ENCODE measurements around the gene SETD4. TPM values are rescaled to one million over a fixed set of nuclear protein-coding genes. Genes with fewer than 3 reads are reported as not detected.

Gene SETD4
- total RNA-seq, 1 donor: 15.1 TPM

GRCh38 chr21:36028127-36029069 is 31.9 kb downstream of the SETD4 start:
- H3K4me3 ChIP-seq (ENCODE audit: low read depth, low read length): no peak overlapping the region
- peak; percentile 98 for TF ChIP-seq CTCF (IDR thresholded peaks at IDR 0.05; ENCODE audit: insufficient read depth, low read depth, low read length)
- peak; percentile 75 for DNase-seq (ENCODE audit: low read depth)

DNA sequence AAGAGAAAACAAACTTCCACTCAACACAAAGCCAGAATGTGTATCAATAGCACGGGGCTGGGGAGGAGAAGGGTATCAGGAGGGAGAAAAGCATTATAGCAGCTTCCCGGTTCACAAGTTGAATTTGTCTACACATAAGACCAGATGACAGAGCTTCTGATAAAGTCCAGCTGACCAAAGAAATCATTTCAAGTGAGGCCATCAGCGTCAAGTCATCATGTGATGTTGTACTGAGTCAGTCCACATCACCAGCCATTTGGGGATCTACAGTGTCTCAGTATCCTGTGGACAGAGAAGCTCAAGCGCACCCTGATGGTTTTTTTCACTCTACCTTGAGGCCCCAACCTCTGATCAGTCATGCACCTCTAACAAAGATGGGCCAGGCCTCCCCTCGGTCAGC is 33.0 kb downstream of the SETD4 start:
- TF ChIP-seq CTCF (IDR thresholded peaks at IDR 0.05; ENCODE audit: insufficient read depth, low read depth, low read length): no peak
- H3K4me3 ChIP-seq (ENCODE audit: low read depth, low read length): no peak overlapping the region
- peak; percentile 28 for DNase-seq (ENCODE audit: low read depth)

DNA sequence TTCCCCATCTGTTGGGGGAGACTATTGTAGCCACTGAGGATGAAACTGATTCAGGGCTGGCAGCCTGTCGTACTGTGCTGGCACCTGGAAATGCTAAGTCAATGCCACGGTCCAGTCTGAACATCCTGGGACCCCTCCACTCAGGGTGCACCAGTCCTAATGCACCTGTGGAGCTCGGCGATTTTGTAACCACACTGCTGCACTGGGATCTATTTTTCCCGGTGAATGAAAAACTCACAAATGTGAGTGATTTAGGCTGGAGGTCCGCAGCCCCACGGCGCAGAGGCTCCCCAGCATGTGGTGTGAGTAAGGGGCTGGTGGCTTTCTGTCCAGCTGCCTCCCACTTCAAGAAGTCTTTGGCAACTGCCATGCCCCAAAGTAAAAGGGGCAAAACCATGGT is 35.5 kb downstream of the SETD4 start:
- no peak for TF ChIP-seq CTCF (IDR thresholded peaks at IDR 0.05; ENCODE audit: insufficient read depth, low read depth, low read length)
- no peak overlapping the region for H3K4me3 ChIP-seq (ENCODE audit: low read depth, low read length)
- DNase-seq (ENCODE audit: low read depth): no peak

GRCh38 chr21:36023092-36023480 is 37.2 kb downstream of the SETD4 start:
- peak; percentile 65 for DNase-seq (ENCODE audit: low read depth)
- TF ChIP-seq CTCF (IDR thresholded peaks at IDR 0.05; ENCODE audit: insufficient read depth, low read depth, low read length): no peak
- H3K4me3 ChIP-seq (ENCODE audit: low read depth, low read length): no peak overlapping the region

GRCh38 chr21:36022427-36023091 is 37.8 kb downstream of the SETD4 start:
- peak; percentile 54 for DNase-seq (ENCODE audit: low read depth)
- no peak for TF ChIP-seq CTCF (IDR thresholded peaks at IDR 0.05; ENCODE audit: insufficient read depth, low read depth, low read length)
- no peak overlapping the region for H3K4me3 ChIP-seq (ENCODE audit: low read depth, low read length)

DNA sequence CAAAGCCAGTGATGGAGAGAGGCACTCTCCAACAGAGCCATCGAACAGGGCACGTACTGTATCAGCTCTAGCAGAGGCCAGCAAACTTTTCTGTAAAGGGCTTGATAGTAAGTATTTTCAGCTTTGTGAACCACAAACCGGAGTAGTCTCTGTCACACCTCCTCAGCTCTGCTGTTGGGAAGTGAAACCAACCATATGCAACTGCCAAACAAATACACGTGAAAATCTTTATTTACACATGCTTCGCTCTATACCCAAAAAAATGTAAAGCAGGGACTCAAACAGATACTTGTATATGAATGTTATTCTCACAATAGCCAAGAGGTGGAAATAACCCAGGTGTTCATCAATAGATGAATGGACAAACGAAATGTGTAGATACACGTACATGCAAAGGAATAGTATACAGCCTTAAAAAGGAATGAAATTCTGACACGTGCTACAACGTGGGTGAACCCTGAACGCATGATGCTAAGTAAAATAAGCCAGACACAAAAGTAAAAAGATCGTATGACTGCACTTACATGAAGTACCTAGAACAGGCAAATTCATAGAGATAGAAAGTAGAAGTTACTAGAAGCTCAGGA is 39.0 kb downstream of the SETD4 start:
- DNase-seq (ENCODE audit: low read depth): no peak
- H3K4me3 ChIP-seq (ENCODE audit: low read depth, low read length): no peak overlapping the region
- TF ChIP-seq CTCF (IDR thresholded peaks at IDR 0.05; ENCODE audit: insufficient read depth, low read depth, low read length): no peak

Measured in fibroblast of villous mesenchyme (primary cell).